Measurements from ENCODE around the gene PALM2AKAP2. TPM values are rescaled to one million over a fixed set of nuclear protein-coding genes. Genes with fewer than 3 reads are reported as not detected.

PALM2AKAP2 gene
- total and polyA plus RNA-seq, 2 experiments from 2014 or later: 2.5 to 7.9 TPM

DNA sequence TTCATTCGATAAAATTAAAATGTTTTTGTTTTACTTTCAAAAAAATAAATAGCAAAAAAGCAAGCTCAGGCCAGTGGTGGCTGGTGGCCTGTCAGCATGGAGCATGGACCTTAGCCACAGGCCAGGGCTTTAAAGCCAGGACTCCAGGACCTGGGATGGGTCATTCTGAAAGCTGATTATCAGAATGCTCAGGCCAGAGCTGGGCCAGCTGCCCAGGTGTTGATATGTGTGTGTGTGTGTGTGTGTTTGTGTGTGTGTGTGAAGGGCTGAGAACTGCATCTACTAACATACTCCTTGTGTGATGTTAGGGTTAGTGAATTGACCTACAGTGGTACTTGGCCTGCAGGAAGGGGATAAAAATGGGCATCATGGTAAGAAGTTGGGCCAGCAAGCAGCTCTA lies 21.5 kb downstream of the PALM2AKAP2 start (continued):
- TF ChIP-seq, protein P1, sequence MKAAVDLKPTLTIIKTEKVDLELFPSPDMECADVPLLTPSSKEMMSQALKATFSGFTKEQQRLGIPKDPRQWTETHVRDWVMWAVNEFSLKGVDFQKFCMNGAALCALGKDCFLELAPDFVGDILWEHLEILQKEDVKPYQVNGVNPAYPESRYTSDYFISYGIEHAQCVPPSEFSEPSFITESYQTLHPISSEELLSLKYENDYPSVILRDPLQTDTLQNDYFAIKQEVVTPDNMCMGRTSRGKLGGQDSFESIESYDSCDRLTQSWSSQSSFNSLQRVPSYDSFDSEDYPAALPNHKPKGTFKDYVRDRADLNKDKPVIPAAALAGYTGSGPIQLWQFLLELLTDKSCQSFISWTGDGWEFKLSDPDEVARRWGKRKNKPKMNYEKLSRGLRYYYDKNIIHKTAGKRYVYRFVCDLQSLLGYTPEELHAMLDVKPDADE (IDR thresholded peaks at IDR 0.05): no peak
- TF ChIP-seq CREB1 (CRISPR knock-in tag; IDR thresholded peaks at IDR 0.05; ENCODE audit: low read depth): no peak
- TF ChIP-seq STAT1 (IDR thresholded peaks at IDR 0.05; ENCODE audit: unreplicated experiment): no peak
- TF ChIP-seq EZH2 (IDR thresholded peaks at IDR 0.05; ENCODE audit: low read depth, unreplicated experiment): no peak
- no peak for TF ChIP-seq ZNF114 (CRISPR knock-in tag; IDR thresholded peaks at IDR 0.05)
- TF ChIP-seq, protein P2, sequence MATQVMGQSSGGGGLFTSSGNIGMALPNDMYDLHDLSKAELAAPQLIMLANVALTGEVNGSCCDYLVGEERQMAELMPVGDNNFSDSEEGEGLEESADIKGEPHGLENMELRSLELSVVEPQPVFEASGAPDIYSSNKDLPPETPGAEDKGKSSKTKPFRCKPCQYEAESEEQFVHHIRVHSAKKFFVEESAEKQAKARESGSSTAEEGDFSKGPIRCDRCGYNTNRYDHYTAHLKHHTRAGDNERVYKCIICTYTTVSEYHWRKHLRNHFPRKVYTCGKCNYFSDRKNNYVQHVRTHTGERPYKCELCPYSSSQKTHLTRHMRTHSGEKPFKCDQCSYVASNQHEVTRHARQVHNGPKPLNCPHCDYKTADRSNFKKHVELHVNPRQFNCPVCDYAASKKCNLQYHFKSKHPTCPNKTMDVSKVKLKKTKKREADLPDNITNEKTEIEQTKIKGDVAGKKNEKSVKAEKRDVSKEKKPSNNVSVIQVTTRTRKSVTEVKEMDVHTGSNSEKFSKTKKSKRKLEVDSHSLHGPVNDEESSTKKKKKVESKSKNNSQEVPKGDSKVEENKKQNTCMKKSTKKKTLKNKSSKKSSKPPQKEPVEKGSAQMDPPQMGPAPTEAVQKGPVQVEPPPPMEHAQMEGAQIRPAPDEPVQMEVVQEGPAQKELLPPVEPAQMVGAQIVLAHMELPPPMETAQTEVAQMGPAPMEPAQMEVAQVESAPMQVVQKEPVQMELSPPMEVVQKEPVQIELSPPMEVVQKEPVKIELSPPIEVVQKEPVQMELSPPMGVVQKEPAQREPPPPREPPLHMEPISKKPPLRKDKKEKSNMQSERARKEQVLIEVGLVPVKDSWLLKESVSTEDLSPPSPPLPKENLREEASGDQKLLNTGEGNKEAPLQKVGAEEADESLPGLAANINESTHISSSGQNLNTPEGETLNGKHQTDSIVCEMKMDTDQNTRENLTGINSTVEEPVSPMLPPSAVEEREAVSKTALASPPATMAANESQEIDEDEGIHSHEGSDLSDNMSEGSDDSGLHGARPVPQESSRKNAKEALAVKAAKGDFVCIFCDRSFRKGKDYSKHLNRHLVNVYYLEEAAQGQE (IDR thresholded peaks at IDR 0.05; ENCODE audit: unreplicated experiment): no peak

DNA sequence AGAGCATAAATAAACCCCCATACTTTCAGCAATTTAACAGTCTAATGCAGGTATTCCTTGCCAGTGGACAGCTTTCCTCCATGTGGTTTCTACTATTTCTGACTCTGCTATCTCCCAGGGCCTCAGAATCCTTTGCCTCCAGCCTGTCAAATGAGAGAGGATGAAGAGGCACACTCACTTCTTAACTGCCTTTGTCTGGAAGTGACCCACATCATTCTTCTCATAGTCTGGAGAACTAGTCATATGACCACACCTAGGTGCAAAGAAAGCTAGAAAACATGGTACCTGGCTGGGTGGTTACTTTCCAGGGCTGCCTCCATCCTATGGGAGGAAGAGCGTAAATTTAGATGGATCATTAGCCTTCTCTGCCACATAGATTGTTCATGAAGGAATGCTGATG lies 22.5 kb downstream of the PALM2AKAP2 start:
- Histone ChIP-seq H3F3A (replicated peaks; ENCODE audit: low read depth) (no peaks in the 10 kb centered on the region), H3K4me1 (ENCODE audit: insufficient read depth) (no peaks in the 10 kb centered on the region), H3K4me2 (no peak overlapping the region), H3K79me2 (replicated peaks; ENCODE audit: insufficient read depth) (peaks cover 24% of the 10 kb centered on the region), H3K36me3 (ENCODE audit: insufficient read depth) (no peaks in the 10 kb centered on the region), H3K27ac (ENCODE audit: low read depth) (no peak overlapping the region), H3K4me3 (no peak overlapping the region), H2AFZ (no peak overlapping the region), H4K20me1 (replicated peaks; ENCODE audit: insufficient read depth) (no peaks in the 10 kb centered on the region), H3K27me3 (ENCODE audit: insufficient read depth) (no peaks in the 10 kb centered on the region), H3K9me2 (ENCODE audit: insufficient read depth) (no peaks in the 10 kb centered on the region)
- no peaks in the 10 kb centered on the region for H3K9me3 Mint-ChIP-seq
- no peak overlapping the region for H3K27ac Mint-ChIP-seq
- no peaks in the 10 kb centered on the region for H3K4me1 Mint-ChIP-seq
- no peak for ATAC-seq
- H3K27me3 Mint-ChIP-seq (ENCODE audit: insufficient read depth, low read depth, poor library complexity): no peaks in the 10 kb centered on the region
- TF ChIP-seq ZNF114 (CRISPR knock-in tag; IDR thresholded peaks at IDR 0.05) (no peak), JUNB (IDR thresholded peaks at IDR 0.05; ENCODE audit: unreplicated experiment) (no peak), EZH2phosphoT487 (IDR thresholded peaks at IDR 0.05; ENCODE audit: unreplicated experiment) (no peak), CREB1 (CRISPR knock-in tag; IDR thresholded peaks at IDR 0.05; ENCODE audit: low read depth) (no peak), POLR2AphosphoS5 (IDR thresholded peaks at IDR 0.05; ENCODE audit: low read depth) (no peak), STAT1 (IDR thresholded peaks at IDR 0.05; ENCODE audit: unreplicated experiment) (no peak), NANOG (IDR thresholded peaks at IDR 0.05; ENCODE audit: borderline replicate concordance) (no peak), EZH2 (IDR thresholded peaks at IDR 0.05; ENCODE audit: low read depth, unreplicated experiment) (no peak)
- TF ChIP-seq, protein P3, sequence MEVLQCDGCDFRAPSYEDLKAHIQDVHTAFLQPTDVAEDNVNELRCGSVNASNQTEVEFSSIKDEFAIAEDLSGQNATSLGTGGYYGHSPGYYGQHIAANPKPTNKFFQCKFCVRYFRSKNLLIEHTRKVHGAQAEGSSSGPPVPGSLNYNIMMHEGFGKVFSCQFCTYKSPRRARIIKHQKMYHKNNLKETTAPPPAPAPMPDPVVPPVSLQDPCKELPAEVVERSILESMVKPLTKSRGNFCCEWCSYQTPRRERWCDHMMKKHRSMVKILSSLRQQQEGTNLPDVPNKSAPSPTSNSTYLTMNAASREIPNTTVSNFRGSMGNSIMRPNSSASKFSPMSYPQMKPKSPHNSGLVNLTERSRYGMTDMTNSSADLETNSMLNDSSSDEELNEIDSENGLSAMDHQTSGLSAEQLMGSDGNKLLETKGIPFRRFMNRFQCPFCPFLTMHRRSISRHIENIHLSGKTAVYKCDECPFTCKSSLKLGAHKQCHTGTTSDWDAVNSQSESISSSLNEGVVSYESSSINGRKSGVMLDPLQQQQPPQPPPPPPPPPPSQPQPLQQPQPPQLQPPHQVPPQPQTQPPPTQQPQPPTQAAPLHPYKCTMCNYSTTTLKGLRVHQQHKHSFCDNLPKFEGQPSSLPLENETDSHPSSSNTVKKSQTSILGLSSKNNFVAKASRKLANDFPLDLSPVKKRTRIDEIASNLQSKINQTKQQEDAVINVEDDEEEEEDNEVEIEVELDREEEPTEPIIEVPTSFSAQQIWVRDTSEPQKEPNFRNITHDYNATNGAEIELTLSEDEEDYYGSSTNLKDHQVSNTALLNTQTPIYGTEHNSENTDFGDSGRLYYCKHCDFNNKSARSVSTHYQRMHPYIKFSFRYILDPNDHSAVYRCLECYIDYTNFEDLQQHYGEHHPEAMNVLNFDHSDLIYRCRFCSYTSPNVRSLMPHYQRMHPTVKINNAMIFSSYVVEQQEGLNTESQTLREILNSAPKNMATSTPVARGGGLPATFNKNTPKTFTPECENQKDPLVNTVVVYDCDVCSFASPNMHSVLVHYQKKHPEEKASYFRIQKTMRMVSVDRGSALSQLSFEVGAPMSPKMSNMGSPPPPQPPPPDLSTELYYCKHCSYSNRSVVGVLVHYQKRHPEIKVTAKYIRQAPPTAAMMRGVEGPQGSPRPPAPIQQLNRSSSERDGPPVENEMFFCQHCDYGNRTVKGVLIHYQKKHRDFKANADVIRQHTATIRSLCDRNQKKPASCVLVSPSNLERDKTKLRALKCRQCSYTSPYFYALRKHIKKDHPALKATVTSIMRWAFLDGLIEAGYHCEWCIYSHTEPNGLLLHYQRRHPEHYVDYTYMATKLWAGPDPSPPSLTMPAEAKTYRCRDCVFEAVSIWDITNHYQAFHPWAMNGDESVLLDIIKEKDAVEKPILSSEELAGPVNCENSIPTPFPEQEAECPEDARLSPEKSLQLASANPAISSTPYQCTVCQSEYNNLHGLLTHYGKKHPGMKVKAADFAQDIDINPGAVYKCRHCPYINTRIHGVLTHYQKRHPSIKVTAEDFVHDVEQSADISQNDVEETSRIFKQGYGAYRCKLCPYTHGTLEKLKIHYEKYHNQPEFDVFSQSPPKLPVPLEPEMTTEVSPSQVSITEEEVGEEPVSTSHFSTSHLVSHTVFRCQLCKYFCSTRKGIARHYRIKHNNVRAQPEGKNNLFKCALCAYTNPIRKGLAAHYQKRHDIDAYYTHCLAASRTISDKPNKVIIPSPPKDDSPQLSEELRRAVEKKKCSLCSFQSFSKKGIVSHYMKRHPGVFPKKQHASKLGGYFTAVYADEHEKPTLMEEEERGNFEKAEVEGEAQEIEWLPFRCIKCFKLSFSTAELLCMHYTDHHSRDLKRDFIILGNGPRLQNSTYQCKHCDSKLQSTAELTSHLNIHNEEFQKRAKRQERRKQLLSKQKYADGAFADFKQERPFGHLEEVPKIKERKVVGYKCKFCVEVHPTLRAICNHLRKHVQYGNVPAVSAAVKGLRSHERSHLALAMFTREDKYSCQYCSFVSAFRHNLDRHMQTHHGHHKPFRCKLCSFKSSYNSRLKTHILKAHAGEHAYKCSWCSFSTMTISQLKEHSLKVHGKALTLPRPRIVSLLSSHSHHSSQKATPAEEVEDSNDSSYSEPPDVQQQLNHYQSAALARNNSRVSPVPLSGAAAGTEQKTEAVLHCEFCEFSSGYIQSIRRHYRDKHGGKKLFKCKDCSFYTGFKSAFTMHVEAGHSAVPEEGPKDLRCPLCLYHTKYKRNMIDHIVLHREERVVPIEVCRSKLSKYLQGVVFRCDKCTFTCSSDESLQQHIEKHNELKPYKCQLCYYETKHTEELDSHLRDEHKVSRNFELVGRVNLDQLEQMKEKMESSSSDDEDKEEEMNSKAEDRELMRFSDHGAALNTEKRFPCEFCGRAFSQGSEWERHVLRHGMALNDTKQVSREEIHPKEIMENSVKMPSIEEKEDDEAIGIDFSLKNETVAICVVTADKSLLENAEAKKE (CRISPR knock-in tag; IDR thresholded peaks at IDR 0.05): no peak
- TF ChIP-seq, protein P4, sequence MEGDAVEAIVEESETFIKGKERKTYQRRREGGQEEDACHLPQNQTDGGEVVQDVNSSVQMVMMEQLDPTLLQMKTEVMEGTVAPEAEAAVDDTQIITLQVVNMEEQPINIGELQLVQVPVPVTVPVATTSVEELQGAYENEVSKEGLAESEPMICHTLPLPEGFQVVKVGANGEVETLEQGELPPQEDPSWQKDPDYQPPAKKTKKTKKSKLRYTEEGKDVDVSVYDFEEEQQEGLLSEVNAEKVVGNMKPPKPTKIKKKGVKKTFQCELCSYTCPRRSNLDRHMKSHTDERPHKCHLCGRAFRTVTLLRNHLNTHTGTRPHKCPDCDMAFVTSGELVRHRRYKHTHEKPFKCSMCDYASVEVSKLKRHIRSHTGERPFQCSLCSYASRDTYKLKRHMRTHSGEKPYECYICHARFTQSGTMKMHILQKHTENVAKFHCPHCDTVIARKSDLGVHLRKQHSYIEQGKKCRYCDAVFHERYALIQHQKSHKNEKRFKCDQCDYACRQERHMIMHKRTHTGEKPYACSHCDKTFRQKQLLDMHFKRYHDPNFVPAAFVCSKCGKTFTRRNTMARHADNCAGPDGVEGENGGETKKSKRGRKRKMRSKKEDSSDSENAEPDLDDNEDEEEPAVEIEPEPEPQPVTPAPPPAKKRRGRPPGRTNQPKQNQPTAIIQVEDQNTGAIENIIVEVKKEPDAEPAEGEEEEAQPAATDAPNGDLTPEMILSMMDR (conservative IDR thresholded peaks at IDR 0.05; ENCODE audit: low read depth in 2 of 2): no peak
- H3K36me3 Mint-ChIP-seq (ENCODE audit: low read depth): no peaks in the 10 kb centered on the region; the same call in 2 of the 3 replicates
- no peak overlapping the region for H3K4me3 Mint-ChIP-seq
- DNase-seq (ENCODE audit: low spot score): no peak

All from GM23338 (cell line).